Osteoblast (primary cell): Measurements from ENCODE around the gene ALAS2. TPM values are rescaled to one million over a fixed set of nuclear protein-coding genes. Genes with fewer than 3 reads are reported as not detected.

Source experiments
- DNase-seq: peaks from one replicate; pipeline ENCODE4 v3.0.0; 2011; ENCODE audit warnings: low spot score, mixed read lengths; ENCODE audit not compliant: insufficient read length; ENCODE audit errors: missing footprints
- H2AFZ ChIP-seq: 2 replicates; pipeline ENCODE4 v1.6.0; 2011; ENCODE audit warnings: mild to moderate bottlenecking, low read length
- H3K27ac ChIP-seq: 2 replicates; pipeline ENCODE4 v1.5.1; 2011; ENCODE audit warnings: mild to moderate bottlenecking, low read depth, low read length, moderate library complexity
- H3K27me3 ChIP-seq: 2 replicates; pipeline ENCODE4 v1.6.0; 2012; ENCODE audit warnings: mild to moderate bottlenecking, control low read depth, inconsistent platforms, low read length, moderate library complexity; ENCODE audit not compliant: insufficient read depth
- H3K36me3 ChIP-seq: 2 replicates; pipeline ENCODE4 v1.5.1; 2011; ENCODE audit warnings: mild to moderate bottlenecking, low read length, control low read depth, moderate library complexity; ENCODE audit not compliant: insufficient read depth
- H3K4me1 ChIP-seq: 2 replicates; pipeline ENCODE4 v1.5.1; 2011; ENCODE audit warnings: mild to moderate bottlenecking, low read length, control low read depth, moderate library complexity; ENCODE audit not compliant: insufficient read depth
- H3K4me2 ChIP-seq: 2 replicates; pipeline ENCODE4 v1.6.0; 2011; ENCODE audit warnings: mild to moderate bottlenecking, low read length; ENCODE audit not compliant: insufficient read depth
- H3K4me3 ChIP-seq: fragments of 200-600 bp; sonication (generic); 3 replicates; pipeline ENCODE4 v1.5.1; 2012; ENCODE audit warnings: mild to moderate bottlenecking, low read length, inconsistent platforms; ENCODE audit not compliant: insufficient read depth
- H3K79me2 ChIP-seq: 2 replicates; pipeline ENCODE4 v1.6.0; 2012; ENCODE audit warnings: mild to moderate bottlenecking, low read length, control low read depth, inconsistent platforms; ENCODE audit not compliant: insufficient read depth
- H3K9me3 ChIP-seq: 2 replicates; pipeline ENCODE4 v1.5.1; 2011; ENCODE audit warnings: low read depth, low read length, control low read depth
- H4K20me1 ChIP-seq: 2 replicates; pipeline ENCODE4 v1.6.0; 2012; ENCODE audit warnings: mild to moderate bottlenecking, low read length, control low read depth; ENCODE audit not compliant: insufficient read depth
- CTCF ChIP-seq: IDR thresholded peaks from 2 replicates; pipeline ENCODE4 v1.5.1; 2011; ENCODE audit warnings: mild to moderate bottlenecking, low read depth, low read length, moderate library complexity; ENCODE audit errors: extremely low read depth
- total RNA-seq: library from RNA; depleted of rRNA; stranded (reverse); fragments of >200 nt; gene quantifications from 2 replicates; pipeline ENCODE4 v1.2.3, GENCODE V29; 2012

The ALAS2 gene
- total RNA-seq, 1 donor, result not detected

GRCh38 chrX:54978448-54978847, 52.3 kb downstream of the ALAS2 start:
- H3K27ac ChIP-seq, result no peak overlapping the region
- DNase-seq, result no peak
- no peak overlapping the region for H3K4me2 ChIP-seq
- no peaks in the 10 kb centered on the region for H3K79me2 ChIP-seq
- no peak overlapping the region for H2AFZ ChIP-seq
- H3K4me3 ChIP-seq, result no peak overlapping the region
- no peaks in the 10 kb centered on the region for H3K36me3 ChIP-seq
- no peaks in the 10 kb centered on the region for H3K27me3 ChIP-seq
- H4K20me1 ChIP-seq, result no peaks in the 10 kb centered on the region
- TF ChIP-seq CTCF, result peak; percentile 4
- no peaks in the 10 kb centered on the region for H3K4me1 ChIP-seq
- no peaks in the 10 kb centered on the region for H3K9me3 ChIP-seq

GRCh38 chrX:54977387-54977786, 53.4 kb downstream of the ALAS2 start:
- TF ChIP-seq CTCF, result no peak
- no peak overlapping the region for H3K4me2 ChIP-seq
- no peaks in the 10 kb centered on the region for H3K4me1 ChIP-seq
- no peak for DNase-seq
- H3K27me3 ChIP-seq, result no peaks in the 10 kb centered on the region
- no peak overlapping the region for H3K4me3 ChIP-seq
- no peaks in the 10 kb centered on the region for H3K79me2 ChIP-seq
- H4K20me1 ChIP-seq, result no peaks in the 10 kb centered on the region
- H3K27ac ChIP-seq, result no peak overlapping the region
- no peak overlapping the region for H2AFZ ChIP-seq
- no peaks in the 10 kb centered on the region for H3K9me3 ChIP-seq
- no peaks in the 10 kb centered on the region for H3K36me3 ChIP-seq

- H3K4me2 ChIP-seq, result no peak overlapping the region
- H2AFZ ChIP-seq, result no peak overlapping the region
- TF ChIP-seq CTCF, result no peak
- H3K27me3 ChIP-seq, result no peaks in the 10 kb centered on the region
- H3K27ac ChIP-seq, result no peak overlapping the region
- H4K20me1 ChIP-seq, result no peaks in the 10 kb centered on the region
- no peak for DNase-seq
- H3K9me3 ChIP-seq, result no peaks in the 10 kb centered on the region
- H3K4me1 ChIP-seq, result no peaks in the 10 kb centered on the region
- H3K79me2 ChIP-seq, result no peaks in the 10 kb centered on the region
- H3K36me3 ChIP-seq, result no peaks in the 10 kb centered on the region
- H3K4me3 ChIP-seq, result no peak overlapping the region
These were observed 65.8 kb downstream of the ALAS2 start for GRCh38 chrX:54964766-54965497.

GRCh38 chrX:54961750-54962149, 69.0 kb downstream of the ALAS2 start:
- Histone ChIP-seq H3K36me3 (no peaks in the 10 kb centered on the region), H3K4me3 (no peak overlapping the region), H2AFZ (no peak overlapping the region), H3K4me2 (no peak overlapping the region), H4K20me1 (no peaks in the 10 kb centered on the region), H3K4me1 (no peaks in the 10 kb centered on the region), H3K9me3 (no peaks in the 10 kb centered on the region), H3K27me3 (no peaks in the 10 kb centered on the region), H3K27ac (no peak overlapping the region), H3K79me2 (no peaks in the 10 kb centered on the region)
- TF ChIP-seq CTCF, result no peak
- DNase-seq, result no peak

Other genes with a start within 250 kb of the ALAS2 start
- gene ITIH6, start 232.7 kb downstream of the ALAS2 start, total RNA-seq, result not detected in 2 replicates
- 200 and 207 TPM in 2 replicates for gene MAGED2, start 223.2 kb downstream of the ALAS2 start, total RNA-seq
- gene TRO, start 110.2 kb downstream of the ALAS2 start, total RNA-seq, result 22.4 and 25.6 TPM in 2 replicates
- not detected in 2 replicates for gene PFKFB1, start 36.8 kb downstream of the ALAS2 start, total RNA-seq
- gene APEX2, start 30.6 kb downstream of the ALAS2 start, total RNA-seq, result 5.9 and 6.5 TPM in 2 replicates
- gene PAGE2B, start 44.1 kb upstream of the ALAS2 start, total RNA-seq, result not detected in 2 replicates
- gene PAGE2, start 58.0 kb upstream of the ALAS2 start, total RNA-seq, result not detected in 2 replicates
- not detected in 2 replicates for gene PAGE5, start 189.4 kb upstream of the ALAS2 start, total RNA-seq
- gene PAGE3, start 233.9 kb upstream of the ALAS2 start, total RNA-seq, result not detected in 2 replicates